Hematopoietic multipotent progenitor cell treated with erythropoietin and hydrocortisone succinate and interleukin-3 and kit ligand, for 8 days (in vitro differentiated cells): ENCODE results near the gene CREBBP.
A peak's percentile ranks its signal among the peaks of the same experiment; 100 is the strongest.
"Not testable (repeated sequence)": the region's sequence is repeated elsewhere in the genome, so short reads cannot be mapped to it uniquely, and the experiment has no call there.

Source experiments
- DNase-seq: peaks from one replicate; pipeline ENCODE4 v3.0.0-alpha.2; 2015

The CREBBP gene

DNA sequence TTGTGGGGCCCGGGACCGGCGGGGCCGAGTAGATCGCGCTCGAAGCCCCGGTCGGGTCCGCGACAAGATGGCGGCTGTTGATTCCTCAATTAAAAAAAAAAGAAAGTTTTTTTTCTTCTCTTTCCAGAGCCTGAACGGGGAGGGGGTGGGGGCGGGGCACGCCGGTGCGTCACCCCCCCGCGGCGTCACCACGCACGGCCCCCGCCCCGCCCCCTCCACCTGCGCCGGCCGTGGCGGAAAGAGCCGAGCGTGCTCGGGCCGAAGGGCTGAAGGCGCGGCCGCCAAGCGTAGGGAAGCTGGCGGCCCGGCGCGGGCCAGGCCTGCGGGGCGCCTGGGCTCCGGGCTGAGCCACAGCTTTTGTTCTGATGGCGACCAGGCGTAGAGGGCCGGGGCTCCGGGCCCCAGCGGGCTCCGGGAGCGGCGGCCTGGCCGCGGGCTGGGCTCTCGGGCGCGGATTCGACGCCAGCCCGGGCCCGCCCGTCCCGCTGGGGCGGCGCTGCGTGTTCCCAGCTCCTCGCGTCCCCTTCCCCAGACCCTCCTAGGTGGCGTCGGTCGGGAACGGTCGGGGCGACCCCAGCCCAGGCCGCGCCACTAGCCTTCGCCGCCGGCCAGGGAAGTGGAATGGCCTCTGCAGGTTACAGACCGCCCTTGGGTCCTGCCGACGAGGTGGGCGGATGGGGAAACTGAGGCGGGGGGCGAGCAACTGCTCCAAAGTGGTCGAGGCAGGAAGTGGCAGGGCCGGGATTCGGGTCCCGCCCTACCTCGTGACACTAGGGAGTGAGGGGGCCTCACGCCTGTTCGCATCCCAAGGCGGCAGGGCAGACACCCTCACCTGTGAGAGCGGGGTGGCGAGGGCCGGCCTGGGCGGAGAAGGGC, at the start of gene CREBBP:
Gene CREBBP (minus strand): TSS at position 91 of the 876 bp plus-strand sequence. CDS start 797 bp downstream, outside the sequence.
- DNase-seq, result peak; percentile 83

DNA sequence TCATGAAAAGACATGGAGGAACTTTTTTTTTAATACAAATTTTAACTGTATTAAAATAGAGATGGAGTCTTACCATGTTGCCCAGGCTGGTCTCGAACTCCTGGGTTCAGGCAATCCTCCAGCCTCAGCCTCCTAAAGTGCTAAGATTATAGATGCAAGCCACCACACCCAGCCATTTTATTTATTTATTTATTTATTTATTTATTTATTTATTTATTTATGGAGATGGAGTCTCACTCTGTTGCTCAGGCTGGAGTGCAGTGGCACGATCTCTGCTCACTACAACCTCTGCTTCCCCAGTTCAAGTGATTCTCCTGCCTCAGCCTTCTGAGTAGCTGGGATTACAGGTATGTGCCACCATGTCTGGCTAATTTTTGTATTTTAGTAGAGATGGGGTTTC, 46.6 kb upstream of the CREBBP start:
- not testable (repeated sequence) for DNase-seq

DNA sequence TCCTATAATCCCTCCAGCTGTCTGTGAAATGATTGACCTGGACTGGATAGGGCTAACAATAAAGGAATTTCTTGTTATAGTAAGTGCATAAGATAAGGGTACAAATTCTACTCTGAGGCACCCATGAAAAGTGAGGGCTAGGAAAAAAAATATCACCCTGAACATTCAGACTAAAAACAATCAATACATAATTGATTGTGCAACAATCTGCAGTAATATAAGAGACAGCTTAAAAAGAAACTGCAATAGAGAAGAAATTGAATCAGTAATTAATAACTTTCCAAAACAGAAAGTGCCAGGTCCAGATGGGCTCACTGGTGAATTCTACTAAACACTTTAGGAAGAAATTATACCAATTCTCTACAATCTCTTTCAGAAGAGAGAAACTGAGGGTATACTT, 44.2 kb upstream of the CREBBP start:
- no peak for DNase-seq

DNA sequence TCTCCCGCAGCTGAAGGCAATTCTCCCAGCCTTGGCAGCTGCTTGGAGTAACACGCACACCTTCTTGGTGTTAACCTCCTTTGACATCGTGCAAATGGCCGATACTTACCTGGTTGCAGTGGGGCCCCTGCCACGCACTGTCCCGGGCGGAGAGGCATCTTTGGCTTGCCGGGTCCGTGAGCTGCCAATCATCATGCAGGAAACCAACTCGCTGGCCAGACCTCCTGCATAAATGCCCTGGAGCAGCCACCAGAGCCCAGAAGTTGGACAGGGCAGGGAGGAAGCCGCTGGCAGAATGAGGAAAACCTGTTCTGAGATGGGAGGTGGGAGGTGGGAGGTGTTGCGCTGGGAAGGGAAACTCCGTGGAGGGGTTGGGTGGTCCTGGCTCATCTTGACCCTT, 41.7 kb upstream of the CREBBP start:
- DNase-seq, result no peak

DNA sequence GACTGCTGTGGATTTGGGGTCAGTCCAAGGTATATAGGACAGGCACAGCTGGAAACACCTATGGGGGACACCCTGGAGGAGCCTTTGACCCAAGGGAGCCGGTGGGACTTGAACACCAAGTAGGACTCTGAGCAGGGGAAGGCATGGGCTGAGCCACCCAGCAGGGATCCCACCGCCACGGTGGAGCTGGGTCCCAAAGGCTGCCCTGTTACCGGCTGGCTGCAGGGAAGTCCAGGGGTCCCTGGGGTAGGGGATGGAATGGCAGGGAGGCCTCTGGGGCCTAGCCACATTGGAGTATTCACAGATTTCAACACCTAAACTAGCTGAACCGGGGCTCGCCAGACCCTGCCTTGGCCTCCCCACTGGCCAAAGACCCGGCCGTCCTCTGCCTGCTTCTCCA, 39.7 kb upstream of the CREBBP start:
- DNase-seq, result no peak

DNA sequence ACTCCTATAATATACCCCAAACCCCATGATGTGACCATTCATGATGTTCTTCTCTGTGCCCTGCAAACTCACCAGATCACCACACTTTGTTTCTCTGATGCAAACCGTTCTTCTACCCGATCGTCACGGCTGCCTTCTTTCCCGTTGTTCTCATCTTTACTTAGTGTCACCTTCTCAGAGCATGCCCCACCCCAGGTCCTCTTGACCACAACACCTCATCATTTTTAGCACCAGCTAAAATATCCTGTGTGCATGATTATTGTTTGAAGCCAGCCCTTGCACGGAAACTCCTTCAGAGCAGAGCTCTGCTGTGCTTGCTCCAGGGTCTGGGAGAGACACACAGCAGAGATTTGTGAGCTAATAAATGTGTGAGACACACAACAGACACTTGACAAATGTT, 38.9 kb upstream of the CREBBP start:
- no peak for DNase-seq

DNA sequence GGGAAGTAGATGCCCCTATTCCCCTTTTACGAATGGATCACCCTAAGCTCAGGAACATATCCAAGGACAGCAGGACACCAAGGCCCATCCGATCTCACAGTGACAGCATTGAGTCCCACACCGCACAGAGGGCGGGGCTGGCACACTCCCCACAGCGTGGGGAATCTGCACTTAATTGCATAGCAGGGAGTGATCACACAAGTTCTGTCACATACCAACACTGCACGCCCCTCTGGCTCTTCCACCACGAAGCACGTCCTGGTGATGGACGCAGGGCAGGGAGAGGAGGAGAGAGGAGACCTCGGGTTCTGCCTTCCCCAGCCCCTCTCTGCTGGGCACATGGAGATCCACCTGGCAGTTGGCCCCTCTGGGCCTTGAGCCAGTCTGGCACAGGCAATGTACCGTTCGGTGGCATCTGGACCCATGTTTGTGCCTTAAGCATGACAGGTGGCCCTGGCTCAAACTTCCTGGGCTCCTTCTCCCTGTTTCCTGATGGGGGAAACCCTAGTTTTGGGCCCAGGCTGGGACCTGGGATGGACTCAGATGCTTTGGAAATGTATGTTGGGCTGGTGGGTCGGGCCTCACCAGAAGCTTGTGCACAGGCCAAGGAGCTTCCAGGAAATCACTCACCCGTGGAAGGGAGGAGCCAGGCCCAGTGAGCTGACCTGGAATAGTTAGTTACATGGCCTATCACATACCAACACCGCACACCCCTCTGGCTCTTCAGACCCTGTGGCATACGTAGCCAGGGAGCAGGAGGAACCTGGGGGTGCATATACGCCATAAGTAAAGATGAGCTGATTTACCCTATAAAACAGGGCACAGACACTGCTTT, 35.1 kb upstream of the CREBBP start:
- DNase-seq, result no peak

DNA sequence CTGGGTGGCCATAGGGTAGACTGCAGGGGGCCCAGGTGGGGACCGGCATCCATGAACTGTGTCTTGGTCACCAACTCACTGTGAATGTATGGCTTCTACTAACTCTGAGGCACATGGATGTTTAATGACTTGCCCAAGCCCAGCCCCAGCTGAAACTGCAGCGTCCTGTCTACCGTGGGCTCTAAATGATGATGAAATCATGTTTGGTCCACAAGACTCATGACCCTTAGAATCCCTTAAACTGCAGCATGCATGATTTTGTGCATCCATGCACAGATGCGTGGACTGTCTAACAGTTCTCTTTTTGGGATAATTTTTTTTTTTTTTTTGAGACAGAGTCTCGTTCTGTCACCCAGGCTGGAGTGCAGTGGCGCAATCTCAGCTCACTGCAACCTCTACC, 32.4 kb upstream of the CREBBP start:
- no peak for DNase-seq

DNA sequence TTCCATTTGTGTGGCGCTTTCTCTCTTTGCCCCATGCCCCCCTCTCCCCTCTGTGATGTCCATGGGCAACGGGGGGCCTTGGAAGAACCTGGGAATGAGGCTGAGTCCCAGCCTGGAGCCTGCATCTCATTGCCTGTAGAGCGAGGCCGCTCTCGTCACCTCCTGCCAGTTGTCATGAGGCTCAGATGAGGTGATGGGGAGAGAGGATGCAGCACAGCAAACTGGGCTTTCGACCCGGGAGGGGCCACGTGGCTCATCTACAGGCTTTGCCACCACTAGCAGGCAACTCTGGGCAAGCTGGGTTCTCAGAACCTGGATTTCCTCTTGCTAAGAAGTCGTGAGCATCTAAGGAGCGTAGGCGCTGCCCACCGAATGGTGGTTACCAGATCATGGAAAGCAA, 31.9 kb upstream of the CREBBP start:
- DNase-seq, result no peak

DNA sequence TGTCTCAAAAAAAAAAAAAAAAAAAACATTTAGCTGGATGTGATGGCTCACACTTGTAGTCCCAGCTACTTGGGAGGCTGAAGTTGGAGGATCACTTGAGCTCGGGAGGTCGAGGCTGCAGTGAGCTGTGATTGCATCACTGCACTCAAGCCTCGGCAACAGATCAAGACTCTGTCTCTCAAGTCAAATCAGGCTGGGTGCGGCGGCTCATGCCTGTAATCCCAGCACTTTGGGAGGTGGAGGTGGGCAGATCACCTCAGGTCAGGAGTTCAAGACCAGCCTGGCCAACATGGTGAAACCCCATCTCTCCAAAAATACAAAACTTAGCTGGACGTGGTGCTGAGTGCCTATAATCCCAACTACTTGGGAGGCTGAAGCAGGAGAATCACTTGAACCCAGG, 31.2 kb upstream of the CREBBP start:
- not testable (repeated sequence) for DNase-seq

DNA sequence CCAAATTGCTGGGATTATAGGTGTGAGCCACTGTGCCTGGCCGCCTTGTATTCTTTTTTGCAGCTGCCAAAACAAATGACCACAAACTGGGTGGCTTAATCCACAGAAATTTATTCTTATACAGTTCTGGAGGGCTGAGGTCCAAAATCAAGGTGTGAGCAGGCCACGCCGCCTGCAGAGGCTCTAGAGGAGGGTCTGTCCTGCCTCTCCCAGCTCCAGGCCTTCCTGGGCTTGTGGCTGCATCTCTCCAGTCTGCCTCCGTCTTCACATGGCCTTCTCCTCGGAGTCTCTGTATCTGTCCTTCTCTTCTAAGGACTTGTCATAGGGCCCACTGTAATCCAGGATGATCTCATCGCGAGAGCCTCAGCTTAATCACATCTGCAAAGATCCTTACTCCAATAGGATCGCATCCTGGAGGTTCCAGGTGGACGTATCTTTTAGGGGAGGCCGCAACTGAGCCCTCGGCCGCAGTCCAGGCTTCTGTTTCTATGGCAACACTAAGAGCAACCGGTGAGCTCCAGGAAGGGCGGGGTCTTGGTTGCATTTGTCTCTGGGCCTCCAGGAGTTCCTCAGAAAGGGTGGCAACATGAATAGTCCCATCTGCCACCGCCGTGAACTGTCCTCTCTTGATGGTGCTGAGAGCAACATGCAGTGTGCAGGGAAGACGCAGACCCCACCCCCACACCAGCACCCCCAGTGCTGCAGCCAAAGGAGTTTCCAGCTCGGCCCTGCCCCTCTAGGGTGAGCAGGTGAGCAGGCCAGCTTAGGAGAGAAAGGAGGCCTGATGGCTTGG, 29.5 kb upstream of the CREBBP start:
- DNase-seq, result no peak

DNA sequence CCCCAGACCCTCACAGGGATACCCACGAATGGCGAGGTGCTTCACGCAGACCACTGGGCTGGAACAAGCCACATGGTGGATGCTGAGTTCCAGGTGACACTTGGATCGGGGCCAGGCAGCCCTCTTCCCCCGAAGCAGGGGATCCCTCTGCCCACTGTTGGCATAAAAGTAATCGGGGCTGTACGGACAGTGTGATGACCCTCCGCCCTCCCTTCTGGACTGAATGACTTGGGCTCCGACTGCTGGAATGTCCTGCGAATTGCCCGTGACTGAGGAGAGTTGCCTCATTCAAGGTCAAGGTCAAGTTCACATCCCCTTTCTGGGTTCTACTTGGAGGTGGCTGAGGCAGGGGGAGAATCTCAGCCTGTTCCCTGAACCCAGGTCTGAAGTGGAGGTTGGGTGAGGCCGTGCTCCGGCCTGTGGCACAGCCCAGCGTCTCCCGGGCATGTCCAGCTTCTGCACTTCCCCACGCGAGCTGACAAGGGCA, 28.5 kb upstream of the CREBBP start:
- no peak for DNase-seq

DNA sequence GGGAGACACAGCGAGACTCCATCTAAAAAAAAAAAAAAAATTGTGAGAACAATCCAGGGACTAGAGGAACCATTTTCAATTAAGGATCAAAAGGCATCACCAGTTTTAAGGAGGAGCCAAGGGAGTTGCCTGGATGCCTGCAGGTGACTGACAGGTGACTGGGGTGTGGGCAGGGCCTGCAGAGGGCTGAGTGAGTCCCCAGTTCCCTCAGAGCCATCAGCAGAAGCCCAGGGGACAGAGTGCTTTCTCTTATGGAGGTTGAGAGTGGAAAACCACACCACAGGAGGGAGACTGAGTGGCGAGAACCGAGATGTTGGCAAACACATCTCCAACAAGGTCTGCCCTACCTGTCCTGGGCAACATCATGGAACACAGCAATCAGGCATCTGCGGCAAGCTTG, 27.1 kb upstream of the CREBBP start:
- DNase-seq, result no peak

DNA sequence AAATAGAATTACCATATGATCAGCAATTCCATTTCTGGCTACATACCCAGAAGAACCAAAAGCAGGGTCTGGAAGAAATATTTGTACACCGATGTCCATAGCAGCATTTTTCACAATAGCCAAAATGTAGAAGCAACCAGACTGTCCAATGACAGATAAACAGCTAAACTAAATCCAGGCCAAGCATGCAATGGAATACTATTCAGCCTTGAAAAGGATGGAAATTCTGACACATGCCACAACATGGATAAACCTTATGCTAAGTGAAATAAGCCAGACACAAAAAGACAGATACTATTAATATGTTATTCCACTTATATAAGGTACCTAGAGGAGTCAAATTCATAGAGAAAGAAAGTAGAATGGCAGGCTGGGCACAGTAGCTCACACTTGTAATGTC, 25.9 kb upstream of the CREBBP start:
- DNase-seq, result no peak

DNA sequence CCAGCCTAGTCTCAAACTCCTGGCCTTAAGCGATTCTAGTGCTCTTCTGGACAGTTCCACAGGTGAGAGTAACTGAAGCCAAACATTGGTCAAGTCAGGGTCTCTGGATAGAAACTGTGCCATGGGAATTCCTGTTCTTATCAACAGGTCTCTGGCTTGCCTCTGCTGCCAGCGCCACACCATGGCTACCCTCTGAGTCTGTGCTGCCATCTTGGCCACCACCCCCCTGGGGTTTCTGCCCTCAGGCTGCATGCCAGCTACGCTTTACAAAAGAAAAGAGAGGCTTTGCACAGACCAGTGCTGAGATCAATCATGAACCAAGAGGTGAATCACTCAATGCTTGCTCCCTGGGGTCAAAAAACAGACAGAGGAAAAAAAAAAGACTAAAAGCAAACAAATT, 24.4 kb upstream of the CREBBP start:
- no peak for DNase-seq

DNA sequence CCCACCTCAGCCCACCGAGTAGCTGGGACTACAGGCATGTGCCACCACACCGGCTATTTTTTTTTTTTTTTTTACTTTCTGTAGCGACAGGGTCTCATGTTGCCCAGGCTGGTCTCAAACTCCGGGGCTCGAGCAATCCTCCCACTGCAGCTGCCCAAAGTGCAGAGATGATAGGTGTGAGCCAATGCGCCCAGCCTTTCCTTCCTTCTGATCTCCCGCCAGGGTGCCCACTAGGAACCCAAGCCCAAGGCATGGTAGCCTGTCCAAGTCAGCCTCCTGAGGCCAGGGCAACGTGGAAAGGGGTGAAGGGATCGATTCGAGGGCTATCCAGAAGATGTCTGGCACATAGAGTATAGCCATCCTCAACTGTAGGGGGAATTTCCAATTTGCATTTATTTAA, 9.6 kb upstream of the CREBBP start:
- no peak for DNase-seq

DNA sequence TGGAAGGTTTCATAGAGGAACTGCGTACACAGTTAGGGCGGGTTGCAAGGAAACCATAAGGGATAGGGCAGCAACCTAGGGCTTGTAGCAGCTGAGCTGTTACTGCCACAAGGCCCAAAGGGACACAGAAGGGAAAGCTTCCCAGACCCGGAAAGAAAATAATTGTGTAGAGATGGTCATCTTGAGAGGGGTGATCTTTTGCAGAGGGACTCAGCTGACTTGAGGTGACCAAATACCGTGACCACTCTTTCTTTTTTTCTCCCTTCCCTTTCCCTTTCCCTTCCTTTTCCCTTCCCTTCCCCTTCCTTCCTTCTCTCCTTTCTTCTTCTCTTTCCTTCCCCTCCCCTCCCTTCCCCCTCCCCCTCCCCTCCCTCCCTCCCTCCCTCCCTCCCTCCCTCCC, 8.5 kb upstream of the CREBBP start:
- no peak for DNase-seq

DNA sequence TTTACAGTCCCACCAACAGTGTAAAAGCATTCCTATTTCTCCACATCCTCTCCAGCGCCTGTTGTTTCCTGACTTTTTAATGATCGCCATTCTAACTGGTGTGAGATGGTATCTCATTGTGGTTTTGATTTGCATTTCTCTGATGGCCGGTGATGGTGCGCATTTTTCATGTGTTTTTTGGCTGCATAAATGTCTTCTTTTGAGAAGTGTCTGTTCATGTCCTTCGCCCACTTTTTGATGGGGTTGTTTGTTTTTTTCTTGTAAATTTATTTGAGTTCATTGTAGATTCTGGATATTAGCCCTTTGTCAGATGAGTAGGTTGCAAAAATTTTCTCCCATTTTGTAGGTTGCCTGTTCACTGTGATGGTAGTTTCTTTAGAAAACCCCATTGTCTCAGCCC, 5.5 kb upstream of the CREBBP start:
- DNase-seq, result not testable (repeated sequence)

DNA sequence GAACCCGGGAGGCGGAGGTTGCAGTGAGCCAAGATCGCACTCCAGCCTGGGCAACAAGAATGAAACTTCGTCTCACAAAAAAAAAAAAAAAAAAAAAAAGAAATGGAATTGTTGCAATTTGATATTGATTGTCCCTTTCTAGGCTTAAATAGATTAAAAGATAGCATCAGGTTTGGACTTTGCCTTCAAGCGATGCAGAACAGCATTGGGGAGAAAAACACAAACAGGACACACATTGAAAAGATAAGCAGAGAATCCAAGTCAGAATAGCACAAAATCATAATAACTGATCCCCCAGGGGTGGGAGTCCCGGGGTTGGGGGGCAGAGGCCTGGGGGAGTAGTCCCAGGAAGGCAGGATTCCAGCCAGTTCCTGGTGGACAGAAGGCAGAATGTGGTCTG, 3.9 kb upstream of the CREBBP start:
- DNase-seq, result no peak

DNA sequence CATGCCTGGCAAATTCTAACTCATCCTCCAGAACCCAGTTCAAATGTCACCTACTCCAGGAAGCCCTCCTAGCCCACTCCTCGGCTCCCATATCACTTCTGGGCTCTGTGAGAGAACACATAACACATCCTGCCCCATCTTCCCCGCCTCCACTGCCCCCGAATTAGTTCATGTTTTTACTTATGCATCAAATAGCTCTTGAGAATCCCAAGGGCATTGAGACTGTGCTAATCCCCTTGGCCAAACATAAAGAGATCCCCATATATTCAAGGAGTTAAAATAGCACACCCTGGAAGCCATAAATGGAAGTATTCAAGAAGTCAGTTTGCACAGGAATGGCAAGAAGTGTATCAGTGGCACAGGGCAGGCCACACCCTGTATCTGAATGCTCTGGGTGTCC, 2.0 kb upstream of the CREBBP start:
- no peak for DNase-seq

DNA sequence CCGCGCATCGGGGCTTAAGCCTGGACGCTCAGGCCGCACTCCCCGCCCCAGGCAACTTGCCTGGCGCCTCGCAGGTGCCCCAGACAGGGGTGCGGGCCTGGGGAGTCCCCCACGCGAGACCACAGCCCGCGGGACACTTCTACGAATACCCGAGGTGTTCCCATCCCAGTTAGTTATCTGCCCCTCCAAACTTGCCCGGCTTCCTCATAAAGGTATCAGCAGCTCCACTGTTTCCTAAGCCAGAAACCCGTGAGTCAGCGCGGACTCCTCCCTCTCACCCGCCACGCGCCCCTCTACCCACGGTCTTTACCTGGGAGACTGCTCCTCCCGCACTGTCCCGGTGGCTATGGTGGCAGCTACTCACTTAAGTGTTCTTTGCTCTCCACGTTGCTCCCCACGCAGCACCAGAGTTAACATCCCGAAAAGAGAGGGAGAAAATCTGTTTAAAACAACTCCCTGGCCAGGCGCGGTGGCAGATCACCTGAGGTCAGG, 1.0 kb upstream of the CREBBP start:
- no peak for DNase-seq

DNA sequence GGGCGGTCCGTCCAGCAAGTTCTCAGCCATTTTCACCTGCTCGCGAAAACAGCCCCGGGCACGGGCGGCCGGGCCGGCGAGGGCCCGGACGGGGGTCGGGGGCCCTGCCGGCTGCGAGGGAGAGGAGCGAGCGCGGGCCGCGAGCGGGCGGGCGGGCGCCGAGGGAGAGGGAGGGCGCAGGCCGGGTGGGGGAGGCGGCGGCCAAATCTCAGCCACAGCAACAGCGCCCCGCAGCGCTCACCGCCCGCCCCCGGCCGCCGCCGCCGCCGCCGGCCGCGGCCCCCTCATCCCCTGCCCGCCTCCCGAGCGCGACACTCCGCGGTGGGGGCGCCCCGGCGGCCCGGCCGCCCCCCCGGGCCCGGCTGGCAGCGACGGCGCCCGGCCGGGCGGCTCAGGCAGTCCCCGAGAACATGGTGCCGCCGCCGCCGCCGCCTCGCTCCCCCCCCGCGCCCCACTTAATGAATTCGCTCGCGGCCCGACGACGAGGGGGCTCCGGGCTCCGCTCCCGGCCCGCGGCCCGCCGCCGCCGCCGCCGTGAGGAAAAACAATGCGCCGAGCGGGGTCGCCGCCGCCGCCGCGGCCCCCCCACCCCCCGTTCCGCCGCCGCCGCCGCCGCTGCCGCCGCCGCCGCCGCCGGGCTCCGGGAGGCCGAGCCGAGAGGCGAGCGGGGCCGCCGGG, 487 bp downstream of the CREBBP start:
- DNase-seq, result peak; percentile 58
